Activated CD4-positive, CD25-positive, alpha-beta regulatory T cell (primary cell): ENCODE measurements around the gene RSRC1.
A peak's percentile ranks its signal among the peaks of the same experiment; 100 is the strongest.
"Not testable (repeated sequence)": the region's sequence is repeated elsewhere in the genome, so short reads cannot be mapped to it uniquely, and the experiment has no call there.

Experiments used
- DNase-seq, 4 experiments: peaks; one replicate each; lab custom pipeline; 2025; lab: John Stamatoyannopoulos, UW

The RSRC1 gene

GRCh38 chr3:158531334-158531733, 421.4 kb downstream of the RSRC1 start:
- DNase-seq: no peak

DNA sequence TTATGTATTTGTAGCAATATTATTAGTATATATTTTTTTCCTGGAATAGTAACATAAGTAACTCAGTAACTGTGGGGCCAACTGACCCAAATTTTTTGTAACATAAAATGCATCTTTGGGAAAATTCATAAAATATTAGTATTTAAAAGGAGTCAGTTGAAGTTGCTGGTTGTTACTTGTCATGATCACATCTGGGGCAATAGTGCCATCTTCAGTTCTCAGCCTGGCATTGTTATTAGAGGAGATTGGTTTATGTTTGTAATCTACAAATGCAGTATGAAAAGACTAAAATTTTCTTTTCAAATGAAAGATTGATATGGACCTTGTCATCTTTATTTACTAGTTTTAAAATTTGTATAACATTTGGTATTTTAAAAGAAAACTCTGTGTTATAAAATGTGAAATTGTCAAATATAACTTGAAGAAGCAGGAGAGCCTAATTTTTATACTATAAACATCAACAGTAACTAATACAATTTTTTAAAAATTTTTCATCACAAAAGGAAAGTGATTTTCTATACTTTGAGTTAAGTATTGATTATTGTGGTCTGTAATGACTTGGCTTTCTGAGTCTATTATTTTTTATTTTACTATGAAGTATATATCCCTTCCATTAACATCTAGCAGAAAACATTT, 422.3 kb downstream of the RSRC1 start:
- no peak for DNase-seq

DNA sequence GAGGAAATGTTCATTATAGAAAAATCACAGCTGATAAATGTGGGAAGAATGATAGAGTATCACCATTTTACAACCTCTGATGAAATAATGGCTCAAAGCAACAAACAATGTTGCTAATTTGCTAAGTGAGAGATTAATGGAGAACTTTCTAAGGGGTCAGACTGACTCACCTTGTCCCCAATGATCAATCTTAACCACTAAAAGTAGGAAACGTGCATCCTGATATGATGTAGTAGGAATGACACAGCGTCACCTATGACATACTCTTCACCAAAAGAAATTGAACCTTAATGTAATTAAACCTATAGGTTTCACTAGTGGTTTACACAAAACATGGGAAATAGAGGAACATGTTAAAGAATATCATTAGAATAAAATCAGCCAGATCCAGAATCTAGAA, 426.0 kb downstream of the RSRC1 start:
- no peak for DNase-seq

DNA sequence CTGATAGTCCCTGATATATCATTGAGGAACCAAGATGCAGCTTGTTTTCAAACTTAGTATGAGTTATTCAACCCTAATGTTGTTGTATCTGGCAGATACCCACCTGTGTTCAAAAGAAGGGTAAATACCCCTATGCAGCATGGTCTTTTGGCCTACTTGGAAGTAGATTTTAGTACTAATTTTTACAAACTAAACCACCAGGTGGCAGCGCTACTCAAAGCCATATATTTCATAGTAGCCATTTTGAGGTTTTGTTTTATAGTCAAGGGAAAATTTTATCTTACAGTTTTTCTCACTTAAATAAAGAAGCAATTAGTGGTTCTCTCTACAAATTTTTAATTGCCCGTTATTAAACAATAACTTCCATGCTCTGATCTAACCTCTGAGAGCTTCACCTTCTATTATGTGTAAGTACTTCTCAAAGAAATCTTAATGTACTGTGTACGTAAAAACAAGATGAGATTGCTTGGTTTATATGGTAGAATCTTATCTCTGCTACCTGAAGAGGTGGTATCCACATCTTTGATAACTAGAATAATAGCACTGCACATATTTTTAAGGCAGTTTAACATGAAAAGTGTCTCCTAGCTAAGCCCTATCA, 429.6 kb downstream of the RSRC1 start:
- DNase-seq: peak in 3 of 4 experiments; percentile 2 to 25 (median 6)

GRCh38 chr3:158540066-158540465, 430.2 kb downstream of the RSRC1 start:
- no peak for DNase-seq

GRCh38 chr3:158548691-158549090, 438.8 kb downstream of the RSRC1 start:
- DNase-seq: no peak

GRCh38 chr3:158549938-158550337, 440.0 kb downstream of the RSRC1 start:
- DNase-seq: not testable (repeated sequence)

- DNase-seq: no peak
Measured at GRCh38 chr3:158552124-158552523, 442.2 kb downstream of the RSRC1 start.

DNA sequence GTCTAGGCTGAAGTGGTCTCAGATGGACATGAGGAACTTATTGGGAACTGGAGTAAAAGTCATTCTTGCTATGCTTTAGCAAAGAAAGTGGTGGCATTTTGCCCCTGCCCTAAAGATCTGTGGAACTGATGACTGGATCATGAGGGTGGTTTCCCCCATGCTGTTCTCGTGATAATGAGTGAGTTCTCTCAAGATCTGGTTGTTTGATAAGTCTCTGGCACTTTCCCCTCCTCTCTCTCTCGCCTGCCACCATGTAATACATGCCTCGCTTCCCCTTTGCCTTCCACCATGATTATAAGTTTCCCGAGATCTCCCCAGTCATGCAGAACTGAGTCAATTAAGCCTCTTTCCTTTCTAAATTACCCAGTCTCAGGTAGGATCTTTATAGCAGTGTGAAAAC, 449.6 kb downstream of the RSRC1 start:
- DNase-seq: no peak

DNA sequence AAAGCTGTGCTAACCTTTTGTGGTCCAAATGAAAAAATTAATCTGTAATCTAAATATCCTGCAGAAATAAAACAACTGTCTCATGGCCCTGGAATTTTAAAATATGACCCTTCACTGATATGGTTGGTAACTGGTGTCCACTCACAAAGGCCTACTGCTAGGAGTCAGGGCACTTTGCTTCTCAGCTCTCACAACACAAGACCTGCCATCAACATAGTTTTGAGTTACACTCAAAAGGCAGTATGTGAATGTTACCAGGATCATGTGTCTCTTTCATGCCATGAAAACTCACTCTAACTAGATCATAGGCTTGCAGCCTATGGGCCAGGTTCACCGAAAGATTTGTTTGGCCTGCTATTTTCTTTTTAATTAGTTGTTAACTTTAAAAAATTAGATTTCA, 451.1 kb downstream of the RSRC1 start:
- no peak for DNase-seq

- DNase-seq: no peak
Measured at GRCh38 chr3:158562674-158563073, 452.8 kb downstream of the RSRC1 start.

DNA sequence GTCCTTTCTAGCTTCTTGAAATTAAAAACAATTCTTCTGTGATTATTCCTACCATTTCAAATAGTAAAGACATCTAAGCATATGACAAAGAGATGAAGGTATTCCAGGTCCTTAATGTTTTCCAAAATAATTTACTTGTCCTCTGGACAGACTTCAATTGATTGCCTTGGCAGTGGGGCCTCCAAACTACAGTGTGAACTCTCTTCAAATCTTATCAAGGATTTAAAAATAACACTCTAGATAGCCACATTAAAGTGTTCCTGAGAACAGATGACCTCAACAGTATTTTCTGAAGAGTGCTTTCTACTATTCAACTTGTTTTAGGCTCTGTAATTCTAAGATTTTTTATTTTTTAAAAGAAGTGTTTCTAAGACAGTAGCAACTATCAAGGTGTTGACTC, 453.2 kb downstream of the RSRC1 start:
- DNase-seq: no peak

GRCh38 chr3:158565076-158565475, 455.2 kb downstream of the RSRC1 start:
- DNase-seq: no peak

DNA sequence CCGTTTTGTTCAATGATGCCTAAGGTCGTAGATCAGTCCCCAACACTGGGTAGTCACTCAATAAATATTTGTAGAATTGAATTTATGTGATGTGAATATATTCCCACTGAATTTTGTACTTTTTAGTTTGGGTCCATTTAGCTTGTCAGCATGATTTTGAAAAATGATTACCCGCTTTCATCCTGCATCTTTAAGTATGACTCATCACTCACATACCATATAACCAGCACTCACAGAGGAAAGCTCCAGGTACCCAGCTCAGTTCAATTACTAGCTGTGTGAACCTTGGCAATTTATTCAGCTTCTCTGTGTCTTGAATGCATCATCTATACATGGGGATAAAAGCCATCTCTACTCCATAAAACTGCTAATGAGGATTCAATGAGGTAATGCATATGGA, 458.9 kb downstream of the RSRC1 start:
- DNase-seq: no peak

DNA sequence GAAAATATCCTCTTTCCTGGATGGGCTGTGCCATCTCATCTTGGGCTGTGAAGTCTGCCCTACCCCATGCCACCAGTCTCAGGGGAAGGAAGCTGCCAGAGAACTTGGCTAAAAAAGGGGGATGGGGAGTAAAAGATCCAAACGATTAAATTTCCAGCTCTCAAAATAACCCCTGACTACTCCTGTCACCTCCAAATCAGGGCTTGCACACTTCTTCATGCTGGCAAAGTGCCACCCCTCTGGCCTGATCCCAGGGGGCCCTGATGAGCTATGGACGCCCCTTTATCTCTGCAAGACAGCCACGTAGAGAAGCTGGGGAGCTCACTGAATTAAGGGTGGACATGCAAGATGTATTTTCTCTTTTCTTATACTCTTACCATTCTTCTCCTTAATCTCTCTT, 459.9 kb downstream of the RSRC1 start:
- DNase-seq: no peak

DNA sequence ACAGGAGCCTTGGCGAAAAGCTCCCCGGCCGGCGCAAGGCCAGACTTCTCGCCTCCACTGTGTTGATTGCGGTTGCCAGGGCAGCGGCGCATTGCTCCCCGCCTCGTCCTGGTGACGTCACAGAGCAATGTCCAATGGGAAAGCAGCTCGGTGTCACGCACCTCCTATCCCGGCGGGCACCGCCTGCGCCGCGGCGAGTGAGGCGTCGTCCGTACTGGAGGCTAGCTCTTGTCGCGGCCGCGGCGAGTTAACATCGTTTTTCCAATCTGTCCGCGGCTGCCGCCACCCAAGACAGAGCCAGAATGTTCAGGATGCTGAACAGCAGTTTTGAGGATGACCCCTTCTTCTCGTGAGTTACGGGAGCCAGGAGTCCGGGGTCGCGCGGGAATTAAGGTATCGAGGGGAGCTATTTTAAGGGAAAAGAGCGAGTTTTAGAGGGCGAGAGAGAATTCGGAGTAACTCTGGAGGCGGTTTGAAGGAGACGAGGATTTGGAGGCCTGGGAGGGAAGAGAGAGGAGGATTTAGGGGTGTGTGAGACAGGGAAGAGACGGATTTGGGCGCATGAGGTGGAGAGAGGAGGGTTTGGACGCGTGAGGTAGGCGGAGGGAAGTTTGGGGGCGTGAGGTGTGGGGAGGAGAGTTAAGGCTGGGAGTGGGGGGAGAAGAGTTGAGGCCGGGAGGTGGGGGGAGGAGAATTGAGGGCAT, 461.3 kb downstream of the RSRC1 start, which contains the start of gene MLF1:
MLF1 (plus strand) TSS at position 196 of the 704 bp plus-strand sequence; CDS start at position 303, 107 bp downstream.
- peak; percentile 40 to 57 (median 44) for DNase-seq

- peak in 1 of 4 experiments; percentile 1 for DNase-seq
Measured at GRCh38 chr3:158571969-158572765, 462.3 kb downstream of the RSRC1 start.

GRCh38 chr3:158572766-158573060, 462.8 kb downstream of the RSRC1 start:
- DNase-seq: no peak

- no peak for DNase-seq
Measured at GRCh38 chr3:158573714-158574113, 463.8 kb downstream of the RSRC1 start.

DNA sequence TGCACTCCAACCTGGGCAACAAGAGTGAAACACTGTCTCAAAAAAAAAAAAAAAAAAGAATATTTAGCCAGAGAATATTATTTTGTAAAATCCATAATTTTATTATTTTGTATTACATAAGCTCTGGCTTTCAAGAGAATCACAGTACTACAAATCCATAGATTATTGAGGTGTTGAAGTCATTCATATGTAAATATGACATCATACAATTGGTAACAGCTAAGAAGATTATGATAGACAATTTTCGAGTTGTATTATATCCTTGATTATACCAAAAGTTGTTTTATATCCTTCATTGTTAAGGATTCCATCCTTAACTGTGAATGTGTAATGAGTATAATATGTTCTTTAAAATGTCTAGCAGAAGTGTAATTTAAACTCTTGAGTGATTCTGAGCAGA, 464.8 kb downstream of the RSRC1 start:
- DNase-seq: no peak

DNA sequence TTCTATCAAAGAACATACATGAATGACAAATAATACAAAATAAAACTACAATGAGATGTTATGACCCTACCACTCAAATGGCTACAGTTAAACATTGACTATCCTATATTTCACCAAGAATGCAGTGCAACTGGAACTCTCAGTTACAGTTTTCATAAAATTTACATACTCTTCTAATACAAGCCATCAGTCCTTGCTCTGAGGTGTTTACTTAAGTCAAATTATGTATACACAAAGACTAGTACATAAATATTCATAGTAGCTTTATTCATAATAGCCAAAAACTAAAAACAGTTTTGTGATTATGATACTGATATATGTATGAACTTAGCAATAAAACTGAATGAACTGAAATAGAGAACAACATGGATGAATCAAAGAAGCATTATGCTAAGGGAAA, 480.3 kb downstream of the RSRC1 start:
- DNase-seq: no peak
